ENCODE results near the gene NKAIN4.

DNA sequence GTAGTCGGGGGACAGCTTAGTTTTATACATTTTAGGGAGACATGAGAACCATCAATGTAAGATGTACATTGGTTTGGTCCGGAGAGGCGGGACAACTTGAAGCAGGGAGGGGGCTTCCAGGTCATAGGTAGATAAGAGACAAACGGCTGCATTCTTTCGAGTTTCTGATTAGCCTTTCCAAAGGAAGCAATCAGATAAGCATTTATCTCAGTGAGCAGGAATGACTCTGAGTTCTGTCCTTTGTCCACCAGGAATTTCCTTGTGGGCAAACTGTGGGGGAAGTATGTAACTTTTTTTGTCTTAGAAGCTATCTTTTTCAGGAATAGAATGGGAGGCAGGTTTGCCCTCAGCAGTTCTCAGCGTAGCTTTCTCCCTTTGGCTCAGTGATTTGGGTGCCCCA lies 39.7 kb downstream of the NKAIN4 start:
- TF ChIP-seq, protein P1, sequence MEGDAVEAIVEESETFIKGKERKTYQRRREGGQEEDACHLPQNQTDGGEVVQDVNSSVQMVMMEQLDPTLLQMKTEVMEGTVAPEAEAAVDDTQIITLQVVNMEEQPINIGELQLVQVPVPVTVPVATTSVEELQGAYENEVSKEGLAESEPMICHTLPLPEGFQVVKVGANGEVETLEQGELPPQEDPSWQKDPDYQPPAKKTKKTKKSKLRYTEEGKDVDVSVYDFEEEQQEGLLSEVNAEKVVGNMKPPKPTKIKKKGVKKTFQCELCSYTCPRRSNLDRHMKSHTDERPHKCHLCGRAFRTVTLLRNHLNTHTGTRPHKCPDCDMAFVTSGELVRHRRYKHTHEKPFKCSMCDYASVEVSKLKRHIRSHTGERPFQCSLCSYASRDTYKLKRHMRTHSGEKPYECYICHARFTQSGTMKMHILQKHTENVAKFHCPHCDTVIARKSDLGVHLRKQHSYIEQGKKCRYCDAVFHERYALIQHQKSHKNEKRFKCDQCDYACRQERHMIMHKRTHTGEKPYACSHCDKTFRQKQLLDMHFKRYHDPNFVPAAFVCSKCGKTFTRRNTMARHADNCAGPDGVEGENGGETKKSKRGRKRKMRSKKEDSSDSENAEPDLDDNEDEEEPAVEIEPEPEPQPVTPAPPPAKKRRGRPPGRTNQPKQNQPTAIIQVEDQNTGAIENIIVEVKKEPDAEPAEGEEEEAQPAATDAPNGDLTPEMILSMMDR (conservative IDR thresholded peaks at IDR 0.05) = no peak
- TF ChIP-seq ZFX (IDR thresholded peaks at IDR 0.05) = no peak

All from C4-2B (cell line).